BLaER1 treated with 17β-estradiol and CSF1 and Interleukin-3, amounts not matched to agents 10 nM and 100 nM (cell line): ENCODE results near the gene NOTCH3.

Experiments
- H3K27ac ChIP-seq, 11 experiments: shearing (Covaris generic); formaldehyde crosslinking; 2 replicates each; pipeline ENCODE4 v1.8.1; 2022
- H3K27me3 ChIP-seq, 11 experiments: shearing (Covaris generic); formaldehyde crosslinking; 2 replicates each; pipeline ENCODE4 v1.8.1; 2022
- H3K36me3 ChIP-seq, 11 experiments: shearing (Covaris generic); formaldehyde crosslinking; 2 replicates each; pipeline ENCODE4 v1.8.1; 2022
- H3K4me1 ChIP-seq, 10 experiments: shearing (Covaris generic); formaldehyde crosslinking; 2 replicates each; pipeline ENCODE4 v1.8.1; 2022
- H3K4me2 ChIP-seq, 11 experiments: shearing (Covaris generic); formaldehyde crosslinking; 2 replicates each; pipeline ENCODE4 v1.8.1; 2022
- H3K4me3 ChIP-seq, 10 experiments: shearing (Covaris generic); formaldehyde crosslinking; 2 replicates each; pipeline ENCODE4 v1.8.1; 2022
- H3K9ac ChIP-seq, 11 experiments: shearing (Covaris generic); formaldehyde crosslinking; 2 replicates each; pipeline ENCODE4 v1.8.1; 2022
- H3K9me3 ChIP-seq, 11 experiments: shearing (Covaris generic); formaldehyde crosslinking; replicated peaks in 1 of 11; 2 replicates each; pipeline ENCODE4 v1.8.1; 2022
- H4K20me1 ChIP-seq, 11 experiments: shearing (Covaris generic); formaldehyde crosslinking; 2 replicates each; pipeline ENCODE4 v1.8.1; 2022
- Cebpa-rat ChIP-seq, 11 experiments: shearing (Covaris generic); IDR thresholded peaks; 2 replicates each; pipeline ENCODE4 v1.8.1; 2022

Gene NOTCH3

GRCh38 chr19:15126131-15126910 is 74.5 kb downstream of the NOTCH3 start:
- TF ChIP-seq Cebpa-rat (IDR thresholded peaks at IDR 0.05), result no peak
- Histone ChIP-seq H4K20me1 (peaks cover 0 to 25% (median 9%) of the 10 kb centered on the region in 11 experiments; a peak in 7 of 22 replicates), H3K27me3 (no peaks in the 10 kb centered on the region), H3K4me3 (peak overlapping the region; percentile 71 to 94 (median 82)), H3K4me2 (peak overlapping the region; percentile 55 to 96 (median 71); a peak in 20 of 22 replicates), H3K9me3 (no peaks in the 10 kb centered on the region), H3K9ac (peak overlapping the region; percentile 84 to 95 (median 90); a peak in 20 of 22 replicates), H3K36me3 (peaks cover 13 to 23% (median 17%) of the 10 kb centered on the region in 11 experiments), H3K27ac (peak overlapping the region in 10 of 11 experiments; percentile 8 to 95 (median 91); a peak in 17 of 22 replicates), H3K4me1 (peaks cover 13 to 22% (median 17%) of the 10 kb centered on the region in 10 experiments)

GRCh38 chr19:15125232-15126067 is 75.3 kb downstream of the NOTCH3 start:
- peak in 3 of 11 experiments; percentile 22 to 54 (median 27); a peak in 4 of 22 replicates for TF ChIP-seq Cebpa-rat (IDR thresholded peaks at IDR 0.05)
- Histone ChIP-seq H3K9ac (peak overlapping the region; percentile 84 to 95 (median 90)), H3K4me2 (peak overlapping the region; percentile 84 to 96 (median 90)), H3K4me3 (peak overlapping the region; percentile 71 to 94 (median 82)), H3K27me3 (no peaks in the 10 kb centered on the region), H3K27ac (peak overlapping the region; percentile 85 to 95 (median 93)), H3K4me1 (peaks cover 13 to 22% (median 17%) of the 10 kb centered on the region in 10 experiments), H4K20me1 (peaks cover 0 to 25% (median 9%) of the 10 kb centered on the region in 11 experiments; a peak in 7 of 22 replicates), H3K9me3 (no peaks in the 10 kb centered on the region), H3K36me3 (peaks cover 22 to 32% (median 25%) of the 10 kb centered on the region in 11 experiments)

DNA sequence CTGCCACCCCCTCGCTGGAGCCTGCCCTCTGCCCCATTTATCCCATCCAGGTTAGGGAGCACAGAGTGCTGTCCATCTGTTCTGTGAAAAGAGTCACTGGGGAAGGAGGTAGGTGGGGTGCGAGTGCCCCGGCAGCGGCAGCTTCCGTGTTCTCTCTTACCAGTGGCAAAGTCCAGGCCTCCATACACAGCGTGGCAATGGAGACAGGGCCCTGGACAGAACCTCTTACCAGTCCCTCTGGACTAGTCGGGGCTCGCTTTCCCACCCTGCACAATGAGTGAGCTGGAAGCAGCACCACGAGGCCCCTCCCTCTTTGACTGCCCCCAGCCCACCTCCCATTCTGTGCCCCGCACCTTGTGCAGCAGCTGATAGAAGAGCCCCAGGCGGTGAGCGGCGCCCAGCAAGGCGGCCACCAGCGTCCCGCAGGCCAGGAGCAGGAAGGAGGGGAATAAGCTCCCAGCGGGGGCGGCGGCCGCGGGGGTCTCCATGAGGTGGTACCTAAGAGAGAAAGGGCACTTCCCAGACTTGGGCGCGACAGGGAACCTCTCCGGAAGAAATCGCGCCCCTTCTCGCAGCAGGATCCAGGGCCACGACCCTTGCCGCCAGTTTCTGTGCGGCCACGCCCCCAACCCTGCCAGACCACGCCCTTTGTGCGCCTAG is 76.1 kb downstream of the NOTCH3 start:
- Histone ChIP-seq H4K20me1 (peaks cover 0 to 30% (median 9%) of the 10 kb centered on the region in 11 experiments; a peak in 7 of 22 replicates), H3K36me3 (peaks cover 29 to 40% (median 33%) of the 10 kb centered on the region in 11 experiments), H3K4me3 (peak overlapping the region; percentile 71 to 94 (median 82)), H3K4me2 (peak overlapping the region; percentile 84 to 96 (median 90)), H3K9me3 (no peaks in the 10 kb centered on the region), H3K4me1 (peaks cover 13 to 22% (median 17%) of the 10 kb centered on the region in 10 experiments), H3K27me3 (no peaks in the 10 kb centered on the region), H3K27ac (peak overlapping the region; percentile 85 to 95 (median 93)), H3K9ac (peak overlapping the region; percentile 84 to 95 (median 90))
- no peak for TF ChIP-seq Cebpa-rat (IDR thresholded peaks at IDR 0.05)

GRCh38 chr19:15123900-15124299 is 76.9 kb downstream of the NOTCH3 start:
- Histone ChIP-seq H3K4me2 (peak overlapping the region; percentile 84 to 96 (median 90)), H4K20me1 (peaks cover 0 to 30% (median 9%) of the 10 kb centered on the region in 11 experiments; a peak in 7 of 22 replicates), H3K27ac (peak overlapping the region in 6 of 11 experiments; percentile 85 to 95 (median 94); a peak in 9 of 22 replicates), H3K27me3 (no peaks in the 10 kb centered on the region), H3K9ac (peak overlapping the region; percentile 84 to 95 (median 90); a peak in 20 of 22 replicates), H3K4me3 (peak overlapping the region; percentile 71 to 94 (median 82); a peak in 19 of 20 replicates), H3K36me3 (peaks cover 37 to 48% (median 41%) of the 10 kb centered on the region in 11 experiments), H3K4me1 (peaks cover 13 to 22% (median 17%) of the 10 kb centered on the region in 10 experiments), H3K9me3 (0 out of 22 replicates have a peak, but pooled peaks cover 0 to 4% (median 0%) of the 10 kb centered on the region in 11 experiments)
- no peak for TF ChIP-seq Cebpa-rat (IDR thresholded peaks at IDR 0.05)

GRCh38 chr19:15123031-15123890 is 77.5 kb downstream of the NOTCH3 start:
- TF ChIP-seq Cebpa-rat (IDR thresholded peaks at IDR 0.05), result no peak
- Histone ChIP-seq H3K9me3 (0 out of 22 replicates have a peak, but pooled peaks cover 0 to 6% (median 0%) of the 10 kb centered on the region in 11 experiments), H3K27me3 (no peaks in the 10 kb centered on the region), H3K4me1 (peaks cover 13 to 22% (median 17%) of the 10 kb centered on the region in 10 experiments), H3K4me3 (peak overlapping the region in 1 of 10 experiments; percentile 91; a peak in 1 of 20 replicates), H3K9ac (peak overlapping the region in 8 of 11 experiments; percentile 86 to 93 (median 90); a peak in 14 of 22 replicates), H3K4me2 (peak overlapping the region; percentile 84 to 96 (median 90); a peak in 19 of 22 replicates), H3K36me3 (peaks cover 44 to 54% (median 47%) of the 10 kb centered on the region in 11 experiments), H3K27ac (peak overlapping the region in 1 of 11 experiments; percentile 85; a peak in 1 of 22 replicates), H4K20me1 (peaks cover 0 to 30% (median 9%) of the 10 kb centered on the region in 11 experiments; a peak in 7 of 22 replicates)

GRCh38 chr19:15122331-15123030 is 78.3 kb downstream of the NOTCH3 start:
- peaks cover 13 to 22% (median 17%) of the 10 kb centered on the region in 10 experiments for H3K4me1 ChIP-seq
- H4K20me1 ChIP-seq, result peaks cover 0 to 37% (median 9%) of the 10 kb centered on the region in 11 experiments; a peak in 7 of 22 replicates
- no peak overlapping the region for H3K27ac ChIP-seq
- no peaks in the 10 kb centered on the region for H3K27me3 ChIP-seq
- H3K4me3 ChIP-seq, result no peak overlapping the region
- 0 out of 22 replicates have a peak overlapping the region, but pooled peaks of 1 of the 11 experiments have one; percentile 5 for H3K9ac ChIP-seq
- H3K9me3 ChIP-seq, result 0 out of 22 replicates have a peak, but pooled peaks cover 0 to 6% (median 0%) of the 10 kb centered on the region in 11 experiments
- peaks cover 51 to 62% (median 55%) of the 10 kb centered on the region in 11 experiments for H3K36me3 ChIP-seq
- no peak overlapping the region for H3K4me2 ChIP-seq
- no peak for TF ChIP-seq Cebpa-rat (IDR thresholded peaks at IDR 0.05)
